ENCODE measurements around the gene SLC4A1. TPM values are rescaled to one million over a fixed set of nuclear protein-coding genes. Genes with fewer than 3 reads are reported as not detected.

Gene SLC4A1
- total RNA-seq, 1 experiment from 2014 or later, result not detected

- intact Hi-C loops (cut with micrococcal nuclease), result no loop called here
- TF ChIP-seq EZH2phosphoT487 (IDR thresholded peaks at IDR 0.05; ENCODE audit: borderline replicate concordance, low read length), result no peak
- TF ChIP-seq, protein P1, sequence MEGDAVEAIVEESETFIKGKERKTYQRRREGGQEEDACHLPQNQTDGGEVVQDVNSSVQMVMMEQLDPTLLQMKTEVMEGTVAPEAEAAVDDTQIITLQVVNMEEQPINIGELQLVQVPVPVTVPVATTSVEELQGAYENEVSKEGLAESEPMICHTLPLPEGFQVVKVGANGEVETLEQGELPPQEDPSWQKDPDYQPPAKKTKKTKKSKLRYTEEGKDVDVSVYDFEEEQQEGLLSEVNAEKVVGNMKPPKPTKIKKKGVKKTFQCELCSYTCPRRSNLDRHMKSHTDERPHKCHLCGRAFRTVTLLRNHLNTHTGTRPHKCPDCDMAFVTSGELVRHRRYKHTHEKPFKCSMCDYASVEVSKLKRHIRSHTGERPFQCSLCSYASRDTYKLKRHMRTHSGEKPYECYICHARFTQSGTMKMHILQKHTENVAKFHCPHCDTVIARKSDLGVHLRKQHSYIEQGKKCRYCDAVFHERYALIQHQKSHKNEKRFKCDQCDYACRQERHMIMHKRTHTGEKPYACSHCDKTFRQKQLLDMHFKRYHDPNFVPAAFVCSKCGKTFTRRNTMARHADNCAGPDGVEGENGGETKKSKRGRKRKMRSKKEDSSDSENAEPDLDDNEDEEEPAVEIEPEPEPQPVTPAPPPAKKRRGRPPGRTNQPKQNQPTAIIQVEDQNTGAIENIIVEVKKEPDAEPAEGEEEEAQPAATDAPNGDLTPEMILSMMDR (conservative IDR thresholded peaks at IDR 0.05; ENCODE audit: low read depth, low read length), result peak; percentile 29; the same call in 1 of the 2 replicates
- TF ChIP-seq EZH2 (IDR thresholded peaks at IDR 0.05; ENCODE audit: low read length, unreplicated experiment), result no peak
- CTCF ChIA-PET, result no interaction called here
- Histone ChIP-seq H3K36me3 (ENCODE audit: low read depth, low read length) (no peaks in the 10 kb centered on the region), H3K79me2 (ENCODE audit: low read length) (no peaks in the 10 kb centered on the region), H3K9me3 (ENCODE audit: low read length) (no peaks in the 10 kb centered on the region), H3K4me3 (ENCODE audit: low read length) (no peak overlapping the region), H3K4me2 (ENCODE audit: low read length) (no peak overlapping the region), H4K20me1 (ENCODE audit: low read length) (no peaks in the 10 kb centered on the region), H3K4me1 (ENCODE audit: insufficient read depth, low read length) (no peaks in the 10 kb centered on the region), H3F3A (ENCODE audit: low read length, unreplicated experiment) (no peaks in the 10 kb centered on the region), H2AFZ (ENCODE audit: low read length) (no peak overlapping the region), H3K9me2 (replicated peaks; ENCODE audit: low read length) (no peaks in the 10 kb centered on the region), H3K27ac (ENCODE audit: low read length) (no peak overlapping the region), H3K27me3 (ENCODE audit: low read length) (no peaks in the 10 kb centered on the region), H3K9ac (ENCODE audit: low read length) (no peak overlapping the region)
- BruUV-seq (replicated peaks), result no TSS peak
- peak; percentile 25 for DNase-seq
- peak; percentile 43; the same call in 1 of the 2 replicates for ATAC-seq
- POLR2A ChIA-PET (ENCODE audit: unreplicated experiment), result no interaction called here
Observed at GRCh38 chr17:44266402-44267164, 1.4 kb downstream of the SLC4A1 start.

DNA sequence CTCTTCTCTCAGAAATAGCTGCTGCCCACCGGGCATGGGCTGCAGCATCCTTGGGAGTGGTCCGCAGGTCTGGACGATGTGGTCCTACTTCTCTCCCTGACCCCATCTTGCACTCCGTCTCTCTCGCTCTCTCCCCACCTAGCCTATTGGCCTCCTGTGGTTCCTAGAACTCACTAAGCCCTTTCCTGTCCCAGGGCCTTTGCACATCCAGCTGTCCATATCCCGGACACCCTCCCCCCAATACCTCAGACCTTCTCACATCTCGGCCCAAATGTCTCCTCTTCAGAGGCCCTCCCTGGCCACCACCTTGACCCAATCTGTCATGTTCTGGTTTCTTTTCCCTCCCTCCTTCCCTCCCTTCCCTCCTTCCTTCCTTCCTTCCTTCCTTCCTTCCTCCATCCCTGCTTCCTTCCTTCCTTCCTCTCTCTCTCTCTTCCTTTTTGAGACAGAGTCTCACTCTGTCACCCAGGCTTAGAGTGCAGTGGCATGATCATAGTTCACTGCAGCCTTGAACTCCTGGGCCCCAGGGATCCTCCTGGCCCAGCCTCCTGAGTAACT, 4.5 kb downstream of the SLC4A1 start:
- BruUV-seq (replicated peaks), result no TSS peak
- Histone ChIP-seq H3K36me3 (ENCODE audit: low read depth, low read length) (no peaks in the 10 kb centered on the region), H3K79me2 (ENCODE audit: low read length) (no peaks in the 10 kb centered on the region), H3K9me2 (replicated peaks; ENCODE audit: low read length) (no peaks in the 10 kb centered on the region), H3K4me2 (ENCODE audit: low read length) (no peak overlapping the region), H3F3A (ENCODE audit: low read length, unreplicated experiment) (no peaks in the 10 kb centered on the region), H3K27ac (ENCODE audit: low read length) (no peak overlapping the region), H3K27me3 (ENCODE audit: low read length) (no peaks in the 10 kb centered on the region), H2AFZ (ENCODE audit: low read length) (no peak overlapping the region), H3K9ac (ENCODE audit: low read length) (no peak overlapping the region), H3K9me3 (ENCODE audit: low read length) (no peaks in the 10 kb centered on the region), H3K4me1 (ENCODE audit: insufficient read depth, low read length) (no peaks in the 10 kb centered on the region), H4K20me1 (ENCODE audit: low read length) (no peaks in the 10 kb centered on the region), H3K4me3 (ENCODE audit: low read length) (no peak overlapping the region)
- DNase-seq (no peak), ATAC-seq (no peak)
- TF ChIP-seq, protein P1 (conservative IDR thresholded peaks at IDR 0.05; ENCODE audit: low read depth, low read length), result no peak
- intact Hi-C loops (cut with micrococcal nuclease), result no loop called here
- POLR2A ChIA-PET (ENCODE audit: unreplicated experiment), result no interaction called here
- CTCF ChIA-PET, result no interaction called here

- no peaks in the 10 kb centered on the region for H3K27me3 ChIP-seq (ENCODE audit: low read length)
- H3K4me2 ChIP-seq (ENCODE audit: low read length), result no peak overlapping the region
- no peak overlapping the region for H3K27ac ChIP-seq (ENCODE audit: low read length)
- H3K79me2 ChIP-seq (ENCODE audit: low read length), result no peaks in the 10 kb centered on the region
- H3K9me2 ChIP-seq (replicated peaks; ENCODE audit: low read length), result no peaks in the 10 kb centered on the region
- H3K4me3 ChIP-seq (ENCODE audit: low read length), result no peak overlapping the region
- no peaks in the 10 kb centered on the region for H3K36me3 ChIP-seq (ENCODE audit: low read depth, low read length)
- POLR2A ChIA-PET (ENCODE audit: unreplicated experiment), result no interaction called here
- no peak overlapping the region for H2AFZ ChIP-seq (ENCODE audit: low read length)
- intact Hi-C loops (cut with micrococcal nuclease), result no loop called here
- H3K9ac ChIP-seq (ENCODE audit: low read length), result no peak overlapping the region
- no peaks in the 10 kb centered on the region for H3F3A ChIP-seq (ENCODE audit: low read length, unreplicated experiment)
- ATAC-seq (no peak), DNase-seq (no peak)
- no peaks in the 10 kb centered on the region for H3K9me3 ChIP-seq (ENCODE audit: low read length)
- CTCF ChIA-PET, result no interaction called here
- H4K20me1 ChIP-seq (ENCODE audit: low read length), result no peaks in the 10 kb centered on the region
- TF ChIP-seq EZH2 (IDR thresholded peaks at IDR 0.05; ENCODE audit: low read length, unreplicated experiment) (no peak), EZH2phosphoT487 (IDR thresholded peaks at IDR 0.05; ENCODE audit: borderline replicate concordance, low read length) (no peak)
- TF ChIP-seq, protein P1 (conservative IDR thresholded peaks at IDR 0.05; ENCODE audit: low read depth, low read length), result no peak
- BruUV-seq (replicated peaks), result no TSS peak
- no peaks in the 10 kb centered on the region for H3K4me1 ChIP-seq (ENCODE audit: insufficient read depth, low read length)
Observed at GRCh38 chr17:44262654-44263225, 5.2 kb downstream of the SLC4A1 start.

Data from PC-3 (cell line).